Measurements from ENCODE around the gene PPP1R3D. TPM values are rescaled to one million over a fixed set of nuclear protein-coding genes. Genes with fewer than 3 reads are reported as not detected.

PPP1R3D gene
- total and polyA plus RNA-seq, 9 of the 15 experiments (the other 6 are each of a cell fraction or from before 2014, with no cell fraction given) = 0.35 to 3.3 (median 1.8) TPM

DNA sequence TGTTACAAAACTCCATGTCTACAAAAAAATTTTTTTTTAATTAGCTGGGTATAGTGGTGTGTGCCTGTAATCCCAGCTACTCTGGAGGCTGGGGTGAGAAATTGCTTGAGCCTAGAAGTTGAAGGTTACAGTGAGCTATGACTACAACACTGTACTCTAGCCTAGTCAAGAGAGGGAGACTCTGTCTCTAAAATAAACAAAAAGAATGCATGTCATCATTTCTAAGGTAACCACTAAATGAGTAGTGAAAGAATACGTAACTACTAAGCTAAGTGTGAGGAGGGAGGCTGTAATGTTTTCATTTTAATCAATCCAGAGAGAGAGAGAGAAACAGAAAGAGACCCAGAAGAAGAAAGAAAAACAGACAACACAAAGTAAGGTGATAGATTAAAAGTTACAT is 16.6 kb downstream of the PPP1R3D start:
- H2AFZ ChIP-seq (ENCODE audit: low read depth, low read length) = no peak overlapping the region
- ChIA-PET CTCF (ENCODE audit: low intra/inter-chr PET ratio) (no interaction called here), POLR2A (no interaction called here)
- BruUV-seq (replicated peaks) = no TSS peak
- H3K27ac ChIP-seq (ENCODE audit: extremely low read depth, low read depth, low read length) = no peak overlapping the region
- 0% methylated on average over 1 of the region's 1 CpG for WGBS (ENCODE audit: insufficient coverage, low coverage, missing lambda C conversion rate)
- H4K20me1 ChIP-seq (replicated peaks; ENCODE audit: control insufficient read depth, insufficient read depth, low read length) = no peaks in the 10 kb centered on the region
- in situ Hi-C loops (cut with MboI) = no loop called here
- DNase-seq (ENCODE audit: extremely low read depth in 1 of 4, low spot score in 3 of 4) = no peak
- no peaks in the 10 kb centered on the region for H3K9me3 ChIP-seq (replicated peaks; ENCODE audit: control insufficient read depth, insufficient read depth, low read depth, low read length)
- intact Hi-C loops (cut with micrococcal nuclease) = no loop called here
- no peak for FAIRE-seq
- ATAC-seq = no peak
- no peaks in the 10 kb centered on the region for H3K36me3 ChIP-seq (ENCODE audit: control insufficient read depth, insufficient read depth, low read length)
- no peak overlapping the region for H3K4me3 ChIP-seq
- H3K4me2 ChIP-seq (ENCODE audit: insufficient read depth, low read length) = no peak overlapping the region
- H3K27me3 ChIP-seq (ENCODE audit: control insufficient read depth in 2 of 2, insufficient read depth in 2 of 2, low read length in 2 of 2) = no peaks in the 10 kb centered on the region
- no peaks in the 10 kb centered on the region for H3K9me1 ChIP-seq (ENCODE audit: control insufficient read depth, insufficient read depth, low read length)
- no peaks in the 10 kb centered on the region for H3K4me1 ChIP-seq (replicated peaks in 1 of 2; ENCODE audit: control insufficient read depth in 2 of 2, insufficient read depth in 2 of 2, low read length in 2 of 2)
- H3K79me2 ChIP-seq (ENCODE audit: control insufficient read depth, insufficient read depth, low read length) = no peaks in the 10 kb centered on the region
- H3K9ac ChIP-seq (ENCODE audit: insufficient read depth in 1 of 2, low read depth in 2 of 2, low read length in 2 of 2) = no peak overlapping the region
- TF ChIP-seq KDM4B (IDR thresholded peaks at IDR 0.05; ENCODE audit: borderline replicate concordance in 2 of 2, low read depth in 1 of 2) = no peak
- TF ChIP-seq, protein P1, sequence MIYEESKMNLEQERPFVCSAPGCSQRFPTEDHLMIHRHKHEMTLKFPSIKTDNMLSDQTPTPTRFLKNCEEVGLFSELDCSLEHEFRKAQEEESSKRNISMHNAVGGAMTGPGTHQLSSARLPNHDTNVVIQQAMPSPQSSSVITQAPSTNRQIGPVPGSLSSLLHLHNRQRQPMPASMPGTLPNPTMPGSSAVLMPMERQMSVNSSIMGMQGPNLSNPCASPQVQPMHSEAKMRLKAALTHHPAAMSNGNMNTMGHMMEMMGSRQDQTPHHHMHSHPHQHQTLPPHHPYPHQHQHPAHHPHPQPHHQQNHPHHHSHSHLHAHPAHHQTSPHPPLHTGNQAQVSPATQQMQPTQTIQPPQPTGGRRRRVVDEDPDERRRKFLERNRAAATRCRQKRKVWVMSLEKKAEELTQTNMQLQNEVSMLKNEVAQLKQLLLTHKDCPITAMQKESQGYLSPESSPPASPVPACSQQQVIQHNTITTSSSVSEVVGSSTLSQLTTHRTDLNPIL (CRISPR knock-in tag; IDR thresholded peaks at IDR 0.05) = no peak
- TF ChIP-seq, protein P2, sequence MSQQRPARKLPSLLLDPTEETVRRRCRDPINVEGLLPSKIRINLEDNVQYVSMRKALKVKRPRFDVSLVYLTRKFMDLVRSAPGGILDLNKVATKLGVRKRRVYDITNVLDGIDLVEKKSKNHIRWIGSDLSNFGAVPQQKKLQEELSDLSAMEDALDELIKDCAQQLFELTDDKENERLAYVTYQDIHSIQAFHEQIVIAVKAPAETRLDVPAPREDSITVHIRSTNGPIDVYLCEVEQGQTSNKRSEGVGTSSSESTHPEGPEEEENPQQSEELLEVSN (IDR thresholded peaks at IDR 0.05; ENCODE audit: borderline replicate concordance in 1 of 2, extremely low read depth in 1 of 2, insufficient read depth in 1 of 2, insufficient read length in 1 of 2, low read depth in 1 of 2, low read length in 1 of 2, poor library complexity in 1 of 2, severe bottlenecking in 1 of 2) = no peak
- TF ChIP-seq, protein P3, sequence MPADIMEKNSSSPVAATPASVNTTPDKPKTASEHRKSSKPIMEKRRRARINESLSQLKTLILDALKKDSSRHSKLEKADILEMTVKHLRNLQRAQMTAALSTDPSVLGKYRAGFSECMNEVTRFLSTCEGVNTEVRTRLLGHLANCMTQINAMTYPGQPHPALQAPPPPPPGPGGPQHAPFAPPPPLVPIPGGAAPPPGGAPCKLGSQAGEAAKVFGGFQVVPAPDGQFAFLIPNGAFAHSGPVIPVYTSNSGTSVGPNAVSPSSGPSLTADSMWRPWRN (IDR thresholded peaks at IDR 0.05; ENCODE audit: low read depth) = no peak
- no peak for TF ChIP-seq GABPB2 (CRISPR knock-in tag; conservative IDR thresholded peaks at IDR 0.05)
- no peak for TF ChIP-seq ZNF589 (CRISPR knock-in tag; IDR thresholded peaks at IDR 0.05; ENCODE audit: low read depth)
- no peak for TF ChIP-seq ILK (tag; IDR thresholded peaks at IDR 0.05; ENCODE audit: borderline replicate concordance, low read depth)
- no peak for TF ChIP-seq SMARCE1 (IDR thresholded peaks at IDR 0.05)
- TF ChIP-seq DNMT1 (IDR thresholded peaks at IDR 0.05) = no peak
- no peak for TF ChIP-seq LCOR (CRISPR knock-in tag; IDR thresholded peaks at IDR 0.05)
- TF ChIP-seq ZNF263 (CRISPR knock-in tag; IDR thresholded peaks at IDR 0.05; ENCODE audit: borderline replicate concordance) = no peak
- no peak for TF ChIP-seq ZNF717 (CRISPR knock-in tag; IDR thresholded peaks at IDR 0.05)
- TF ChIP-seq, protein P4, sequence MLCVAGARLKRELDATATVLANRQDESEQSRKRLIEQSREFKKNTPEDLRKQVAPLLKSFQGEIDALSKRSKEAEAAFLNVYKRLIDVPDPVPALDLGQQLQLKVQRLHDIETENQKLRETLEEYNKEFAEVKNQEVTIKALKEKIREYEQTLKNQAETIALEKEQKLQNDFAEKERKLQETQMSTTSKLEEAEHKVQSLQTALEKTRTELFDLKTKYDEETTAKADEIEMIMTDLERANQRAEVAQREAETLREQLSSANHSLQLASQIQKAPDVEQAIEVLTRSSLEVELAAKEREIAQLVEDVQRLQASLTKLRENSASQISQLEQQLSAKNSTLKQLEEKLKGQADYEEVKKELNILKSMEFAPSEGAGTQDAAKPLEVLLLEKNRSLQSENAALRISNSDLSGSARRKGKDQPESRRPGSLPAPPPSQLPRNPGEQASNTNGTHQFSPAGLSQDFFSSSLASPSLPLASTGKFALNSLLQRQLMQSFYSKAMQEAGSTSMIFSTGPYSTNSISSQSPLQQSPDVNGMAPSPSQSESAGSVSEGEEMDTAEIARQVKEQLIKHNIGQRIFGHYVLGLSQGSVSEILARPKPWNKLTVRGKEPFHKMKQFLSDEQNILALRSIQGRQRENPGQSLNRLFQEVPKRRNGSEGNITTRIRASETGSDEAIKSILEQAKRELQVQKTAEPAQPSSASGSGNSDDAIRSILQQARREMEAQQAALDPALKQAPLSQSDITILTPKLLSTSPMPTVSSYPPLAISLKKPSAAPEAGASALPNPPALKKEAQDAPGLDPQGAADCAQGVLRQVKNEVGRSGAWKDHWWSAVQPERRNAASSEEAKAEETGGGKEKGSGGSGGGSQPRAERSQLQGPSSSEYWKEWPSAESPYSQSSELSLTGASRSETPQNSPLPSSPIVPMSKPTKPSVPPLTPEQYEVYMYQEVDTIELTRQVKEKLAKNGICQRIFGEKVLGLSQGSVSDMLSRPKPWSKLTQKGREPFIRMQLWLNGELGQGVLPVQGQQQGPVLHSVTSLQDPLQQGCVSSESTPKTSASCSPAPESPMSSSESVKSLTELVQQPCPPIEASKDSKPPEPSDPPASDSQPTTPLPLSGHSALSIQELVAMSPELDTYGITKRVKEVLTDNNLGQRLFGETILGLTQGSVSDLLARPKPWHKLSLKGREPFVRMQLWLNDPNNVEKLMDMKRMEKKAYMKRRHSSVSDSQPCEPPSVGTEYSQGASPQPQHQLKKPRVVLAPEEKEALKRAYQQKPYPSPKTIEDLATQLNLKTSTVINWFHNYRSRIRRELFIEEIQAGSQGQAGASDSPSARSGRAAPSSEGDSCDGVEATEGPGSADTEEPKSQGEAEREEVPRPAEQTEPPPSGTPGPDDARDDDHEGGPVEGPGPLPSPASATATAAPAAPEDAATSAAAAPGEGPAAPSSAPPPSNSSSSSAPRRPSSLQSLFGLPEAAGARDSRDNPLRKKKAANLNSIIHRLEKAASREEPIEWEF (CRISPR knock-in tag; IDR thresholded peaks at IDR 0.05) = no peak
